GM18511 (cell line): ENCODE results near the gene CCDC27.

Experiments
- ATAC-seq: cut with Tn5 transposase; IDR thresholded peaks from one replicate; pipeline ENCODE4 v1.9.1; 2021; ENCODE audit warnings: mild to moderate bottlenecking, moderate library complexity; ENCODE audit not compliant: unreplicated experiment

The CCDC27 gene

GRCh38 chr1:3816331-3817137 lies 64.3 kb downstream of the CCDC27 start:
- ATAC-seq: no peak

- ATAC-seq: no peak
Measured at GRCh38 chr1:3817138-3817740, 65.0 kb downstream of the CCDC27 start.

- ATAC-seq: no peak
Measured at GRCh38 chr1:3817821-3818597, 65.8 kb downstream of the CCDC27 start.

- ATAC-seq: no peak
Measured at GRCh38 chr1:3819771-3820200, 67.5 kb downstream of the CCDC27 start.

- no peak for ATAC-seq
Measured at GRCh38 chr1:3820316-3820715, 68.1 kb downstream of the CCDC27 start.

GRCh38 chr1:3821004-3821403 lies 68.8 kb downstream of the CCDC27 start:
- no peak for ATAC-seq
